CD4-positive, alpha-beta T cell (primary cell): ENCODE measurements around the gene VWF. TPM values are rescaled to one million over a fixed set of nuclear protein-coding genes. Genes with fewer than 3 reads are reported as not detected.

ENCODE experiments used
- ATAC-seq: fragments of 200-7000 bp; cut with Tn5 transposase; one replicate; pipeline ENCODE4 v1.10.0; 2022; ENCODE audit warnings: mild to moderate bottlenecking; ENCODE audit not compliant: poor library complexity
- CTCF ChIA-PET: fragments of 350-600 bp; sonication (Branson Sonifier 250); formaldehyde crosslinking; loops from one replicate; lab custom pipeline; 2021; ENCODE audit warnings: antibody characterized with exemption, inconsistent platforms; lab: Charles Lee
- POLR2A ChIA-PET: fragments of 350-600 bp; sonication (Branson Sonifier 250); formaldehyde crosslinking; loops from one replicate; lab custom pipeline; 2021; ENCODE audit warnings: antibody characterized with exemption, inconsistent platforms; lab: Charles Lee
- DNase-seq, 14 experiments: peaks; one replicate each; pipeline ENCODE4 v3.0.0-alpha.2; 2013 to 2020; ENCODE audit warnings: mixed read lengths in 2 of 14
- H3K27ac ChIP-seq, 2 donors: one replicate each; pipeline versions ENCODE4 v1.5.1 to v1.7.0; 2013; ENCODE audit warnings: low read length in 2 of 2, low read depth in 1 of 2, mild to moderate bottlenecking in 1 of 2
- H3K27me3 ChIP-seq, 2 experiments: 1 replicate in 1 of 2; 2 replicates in 1 of 2; pipeline versions ENCODE4 v1.6.1 to v1.7.0; 2013; ENCODE audit warnings: low read length in 2 of 2, control low read depth in 1 of 2, mild to moderate bottlenecking in 1 of 2, moderate library complexity in 1 of 2; ENCODE audit not compliant: insufficient read depth in 2 of 2, control insufficient read depth in 1 of 2
- H3K36me3 ChIP-seq: one replicate; pipeline ENCODE4 v1.6.1; 2013; ENCODE audit warnings: low read length, control low read depth; ENCODE audit not compliant: insufficient read depth
- H3K4me1 ChIP-seq: one replicate; pipeline ENCODE4 v1.6.1; 2013; ENCODE audit warnings: low read length, control low read depth; ENCODE audit not compliant: insufficient read depth
- H3K4me3 ChIP-seq: one replicate; pipeline ENCODE4 v1.5.1; 2013; ENCODE audit warnings: mild to moderate bottlenecking, low read length, moderate library complexity
- H3K9me3 ChIP-seq, 2 experiments: 1 replicate in 1 of 2; 2 replicates in 1 of 2; pipeline versions ENCODE4 v1.6.1 to v1.7.0; 2013; ENCODE audit warnings: low read length in 2 of 2, mild to moderate bottlenecking in 2 of 2, control low read depth in 1 of 2, moderate library complexity in 1 of 2; ENCODE audit not compliant: control insufficient read depth in 1 of 2, insufficient read depth in 1 of 2
- H3K27ac Mint-ChIP-seq: one replicate; pipeline ENCODE4 v1.8.0; 2020; ENCODE audit warnings: mixed read lengths
- H3K27me3 Mint-ChIP-seq: one replicate; pipeline ENCODE4 v1.8.0; 2021; ENCODE audit warnings: mixed read lengths
- H3K36me3 Mint-ChIP-seq: one replicate; pipeline ENCODE4 v1.8.0; 2021; ENCODE audit warnings: low read depth, mixed read lengths
- H3K4me1 Mint-ChIP-seq: one replicate; pipeline ENCODE4 v1.8.0; 2021; ENCODE audit warnings: low read depth, mixed read lengths
- H3K4me3 Mint-ChIP-seq: one replicate; pipeline ENCODE4 v1.8.0; 2020; ENCODE audit warnings: mild to moderate bottlenecking, mixed read lengths
- H3K9me3 Mint-ChIP-seq: one replicate; pipeline ENCODE4 v1.8.0; 2020; ENCODE audit warnings: mixed read lengths
- intact Hi-C, 2 experiments: fragments of 100-400 bp; cut with DNase I in 1 of 2; cut with micrococcal nuclease in 1 of 2; formaldehyde crosslinking; loops; one replicate each; pipeline versions ENCODE4 v1.15.1 to v1.9.0; 2023 to 2025; cut with DNase I, micrococcal nuclease
- total RNA-seq, 174 experiments: library from RNA in 2 of 174; stranded (reverse) in 2 of 174; gene quantifications; one replicate each; pipeline ENCODE4 v1.2.3 and lab custom pipeline; 2021 to 2026
- TF ChIP-seq, protein P1 (sequence below): fragments of 200-600 bp; IDR thresholded peaks from one replicate; pipeline ENCODE4 v1.8.0; 2022; ENCODE audit warnings: antibody characterized with exemption, mild to moderate bottlenecking

Gene VWF
- total RNA-seq, 2 experiments from 2014 or later, result 0.20 TPM; not detected in 1

DNA sequence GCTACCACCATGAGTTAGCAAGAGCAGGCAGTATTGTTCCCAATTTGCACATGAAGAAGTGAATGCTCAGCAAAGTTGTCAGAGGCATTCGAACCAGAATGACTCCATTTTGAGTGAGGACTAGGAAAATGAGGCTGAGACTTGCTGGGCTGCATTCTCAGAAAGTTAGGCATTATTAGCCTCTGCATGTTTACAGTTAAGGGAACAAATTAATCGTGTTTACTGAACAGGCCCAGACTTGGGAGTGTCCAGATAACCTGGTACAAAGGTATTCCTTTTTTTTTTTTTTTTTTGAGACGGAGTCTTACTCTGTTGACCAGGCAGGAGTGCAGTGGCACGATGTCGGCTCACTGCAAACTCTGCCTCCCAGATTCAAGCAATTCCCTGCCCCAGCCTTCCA lies 22.5 kb upstream of the VWF start:
- Mint-ChIP-seq H3K36me3 (no peaks in the 10 kb centered on the region), H3K4me3 (no peak overlapping the region)

DNA sequence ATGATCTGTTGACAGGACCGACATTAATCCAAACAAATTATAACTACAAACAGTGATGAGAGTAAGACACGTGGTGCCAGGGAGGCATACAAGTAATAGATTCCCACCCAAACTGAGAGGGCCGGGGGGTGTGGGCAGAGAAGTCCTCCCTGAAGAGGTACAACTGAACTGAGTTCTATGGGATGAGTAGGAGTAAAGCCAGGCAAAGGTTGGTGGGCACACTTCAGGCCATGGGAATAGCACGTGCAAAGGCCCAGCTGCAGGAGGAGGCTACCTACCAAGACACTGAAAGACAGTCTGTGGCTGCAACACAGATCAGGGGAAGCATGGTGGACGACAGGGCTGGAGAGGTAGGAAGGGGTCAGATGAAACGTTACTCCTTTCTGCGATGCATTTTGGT lies 22.0 kb upstream of the VWF start:
- TF ChIP-seq, protein P1, sequence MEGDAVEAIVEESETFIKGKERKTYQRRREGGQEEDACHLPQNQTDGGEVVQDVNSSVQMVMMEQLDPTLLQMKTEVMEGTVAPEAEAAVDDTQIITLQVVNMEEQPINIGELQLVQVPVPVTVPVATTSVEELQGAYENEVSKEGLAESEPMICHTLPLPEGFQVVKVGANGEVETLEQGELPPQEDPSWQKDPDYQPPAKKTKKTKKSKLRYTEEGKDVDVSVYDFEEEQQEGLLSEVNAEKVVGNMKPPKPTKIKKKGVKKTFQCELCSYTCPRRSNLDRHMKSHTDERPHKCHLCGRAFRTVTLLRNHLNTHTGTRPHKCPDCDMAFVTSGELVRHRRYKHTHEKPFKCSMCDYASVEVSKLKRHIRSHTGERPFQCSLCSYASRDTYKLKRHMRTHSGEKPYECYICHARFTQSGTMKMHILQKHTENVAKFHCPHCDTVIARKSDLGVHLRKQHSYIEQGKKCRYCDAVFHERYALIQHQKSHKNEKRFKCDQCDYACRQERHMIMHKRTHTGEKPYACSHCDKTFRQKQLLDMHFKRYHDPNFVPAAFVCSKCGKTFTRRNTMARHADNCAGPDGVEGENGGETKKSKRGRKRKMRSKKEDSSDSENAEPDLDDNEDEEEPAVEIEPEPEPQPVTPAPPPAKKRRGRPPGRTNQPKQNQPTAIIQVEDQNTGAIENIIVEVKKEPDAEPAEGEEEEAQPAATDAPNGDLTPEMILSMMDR, result no peak
- Mint-ChIP-seq H3K4me3 (no peak overlapping the region), H3K4me1 (peaks cover 30% of the 10 kb centered on the region), H3K27me3 (no peaks in the 10 kb centered on the region), H3K9me3 (no peaks in the 10 kb centered on the region), H3K27ac (no peak overlapping the region), H3K36me3 (no peaks in the 10 kb centered on the region)
- intact Hi-C loops, result no loop called here
- H3K4me1 ChIP-seq, result peaks cover 25% of the 10 kb centered on the region
- H3K4me3 ChIP-seq, result no peak overlapping the region
- H3K9me3 ChIP-seq, result no peaks in the 10 kb centered on the region
- no peaks in the 10 kb centered on the region for H3K27me3 ChIP-seq
- no peak for ATAC-seq
- no peak for DNase-seq
- no peaks in the 10 kb centered on the region for H3K36me3 ChIP-seq
- POLR2A ChIA-PET, result no interaction called here
- CTCF ChIA-PET, result no interaction called here
- no peak overlapping the region for H3K27ac ChIP-seq

More for the DNA sequence above, 22.5 kb upstream of the VWF start:
- Histone ChIP-seq H3K4me1 (peaks cover 20% of the 10 kb centered on the region), H3K36me3 (no peaks in the 10 kb centered on the region), H3K4me3 (no peak overlapping the region), H3K27me3 (no peaks in the 10 kb centered on the region), H3K27ac (no peak overlapping the region), H3K9me3 (no peaks in the 10 kb centered on the region)
- ATAC-seq (no peak), DNase-seq (no peak)
- intact Hi-C loops, result no loop called here
- CTCF ChIA-PET, result no interaction called here
- POLR2A ChIA-PET, result no interaction called here
- H3K27ac Mint-ChIP-seq, result no peak overlapping the region
- TF ChIP-seq, protein P1, result no peak
- no peaks in the 10 kb centered on the region for H3K27me3 Mint-ChIP-seq
- H3K9me3 Mint-ChIP-seq, result no peaks in the 10 kb centered on the region
- peaks cover 26% of the 10 kb centered on the region for H3K4me1 Mint-ChIP-seq

DNA sequence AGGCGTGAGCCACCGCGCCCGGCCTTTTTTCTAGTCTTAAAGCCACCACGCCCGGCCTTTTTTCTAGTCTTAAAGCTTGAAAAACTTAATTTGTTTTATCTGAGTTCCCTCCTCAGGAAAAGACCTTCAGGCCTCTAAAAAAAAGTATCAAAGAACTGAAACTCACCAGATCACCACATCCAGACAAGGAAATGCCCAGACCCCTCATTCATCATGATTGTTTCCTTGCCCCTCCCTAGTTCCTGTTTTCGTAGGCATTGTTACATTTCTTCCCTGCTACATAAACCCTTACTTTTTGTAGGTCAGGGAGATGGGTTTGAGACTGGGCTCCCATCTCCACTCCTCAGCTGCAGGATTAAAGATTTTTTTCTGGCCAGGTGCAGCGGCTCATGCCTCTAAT lies 21.1 kb upstream of the VWF start:
- no peak overlapping the region for H3K4me3 ChIP-seq
- no peaks in the 10 kb centered on the region for H3K36me3 ChIP-seq
- Mint-ChIP-seq H3K4me3 (peak overlapping the region; percentile 48), H3K4me1 (peaks cover 39% of the 10 kb centered on the region), H3K36me3 (no peaks in the 10 kb centered on the region), H3K27me3 (no peaks in the 10 kb centered on the region), H3K27ac (peak overlapping the region; percentile 76), H3K9me3 (no peaks in the 10 kb centered on the region)
- H3K9me3 ChIP-seq, result no peaks in the 10 kb centered on the region
- ATAC-seq (no peak), DNase-seq (peak in 3 of 14 experiments; percentile 16 to 41 (median 29))
- intact Hi-C loops, result no loop called here
- H3K27ac ChIP-seq, result no peak overlapping the region
- peaks cover 34% of the 10 kb centered on the region for H3K4me1 ChIP-seq
- no peaks in the 10 kb centered on the region for H3K27me3 ChIP-seq
- POLR2A ChIA-PET, result interaction anchor here (0.9 kb wide), 1 partner anchor 22 kb away, joined by 4 read pairs; no protein-coding TSS in a partner anchor
- CTCF ChIA-PET, result no interaction called here
- TF ChIP-seq, protein P1, result no peak
